ENCODE data around the gene KLK10.

DNA sequence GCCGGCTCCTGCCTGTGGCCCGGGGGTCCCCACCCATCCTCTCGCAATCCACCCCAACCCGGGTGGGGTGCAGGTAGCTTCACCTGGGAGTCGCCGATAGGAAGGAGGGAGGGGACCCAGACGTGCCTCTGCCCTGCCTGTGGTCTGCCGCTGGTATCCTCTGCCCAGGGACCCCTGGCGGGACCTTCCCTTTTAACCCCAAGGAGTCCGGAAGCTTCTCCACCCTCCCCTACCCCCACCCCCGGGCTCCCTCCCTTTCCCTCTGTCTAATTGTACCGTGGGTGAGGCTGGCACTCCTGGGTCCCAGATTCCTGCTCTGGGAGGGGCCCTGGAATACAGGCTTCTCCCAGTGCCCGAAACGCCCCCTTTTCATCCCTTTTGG, at the start of gene KLK10:
- no peak for TF ChIP-seq CTCF (IDR thresholded peaks at IDR 0.05)
- TF ChIP-seq POLR2A (IDR thresholded peaks at IDR 0.05): no peak
- no peak for TF ChIP-seq EP300 (IDR thresholded peaks at IDR 0.05)
